ENCODE measurements around the gene L3MBTL4.
"Not testable (repeated sequence)": the region's sequence is repeated elsewhere in the genome, so short reads cannot be mapped to it uniquely, and the experiment has no call there.

Gene L3MBTL4

GRCh38 chr18:6389005-6389404 is 25.7 kb downstream of the L3MBTL4 start:
- Histone ChIP-seq H3K27me3 (no peaks in the 10 kb centered on the region), H3K4me3 (ENCODE audit: low read depth, low read length) (no peak overlapping the region), H3K36me3 (no peaks in the 10 kb centered on the region), H3K9me3 (no peaks in the 10 kb centered on the region), H3K4me1 (no peaks in the 10 kb centered on the region)
- no peak for DNase-seq
- TF ChIP-seq CTCF (IDR thresholded peaks at IDR 0.05; ENCODE audit: low read depth, low read length) = no peak

- no peak for DNase-seq
- Histone ChIP-seq H3K4me3 (ENCODE audit: low read depth, low read length) (no peak overlapping the region), H3K9me3 (no peaks in the 10 kb centered on the region), H3K4me1 (no peaks in the 10 kb centered on the region), H3K36me3 (no peaks in the 10 kb centered on the region), H3K27me3 (no peaks in the 10 kb centered on the region)
- no peak for TF ChIP-seq CTCF (IDR thresholded peaks at IDR 0.05; ENCODE audit: low read depth, low read length)
Measured at GRCh38 chr18:6382963-6383362, 31.7 kb downstream of the L3MBTL4 start.

GRCh38 chr18:6377473-6377872 is 37.2 kb downstream of the L3MBTL4 start:
- H3K4me1 ChIP-seq; H3K4me3 ChIP-seq (ENCODE audit: low read depth, low read length); H3K36me3 ChIP-seq; H3K27me3 ChIP-seq; DNase-seq; H3K9me3 ChIP-seq: not testable (repeated sequence)

GRCh38 chr18:6376433-6377229 is 38.1 kb downstream of the L3MBTL4 start:
- Histone ChIP-seq H3K36me3 (no peaks in the 10 kb centered on the region), H3K9me3 (no peaks in the 10 kb centered on the region), H3K4me1 (no peaks in the 10 kb centered on the region), H3K4me3 (ENCODE audit: low read depth, low read length) (no peak overlapping the region), H3K27me3 (no peaks in the 10 kb centered on the region)
- no peak for DNase-seq
- no peak for TF ChIP-seq CTCF (IDR thresholded peaks at IDR 0.05; ENCODE audit: low read depth, low read length)

GRCh38 chr18:6374935-6375529 is 39.7 kb downstream of the L3MBTL4 start:
- Histone ChIP-seq H3K4me3 (ENCODE audit: low read depth, low read length) (no peak overlapping the region), H3K4me1 (no peaks in the 10 kb centered on the region), H3K27me3 (no peaks in the 10 kb centered on the region), H3K36me3 (no peaks in the 10 kb centered on the region), H3K9me3 (no peaks in the 10 kb centered on the region)
- no peak for TF ChIP-seq CTCF (IDR thresholded peaks at IDR 0.05; ENCODE audit: low read depth, low read length)
- DNase-seq = no peak

- no peaks in the 10 kb centered on the region for H3K27me3 ChIP-seq
- no peaks in the 10 kb centered on the region for H3K4me1 ChIP-seq
- no peak overlapping the region for H3K4me3 ChIP-seq (ENCODE audit: low read depth, low read length)
- no peak for TF ChIP-seq CTCF (IDR thresholded peaks at IDR 0.05; ENCODE audit: low read depth, low read length)
- no peaks in the 10 kb centered on the region for H3K9me3 ChIP-seq
- H3K36me3 ChIP-seq = no peaks in the 10 kb centered on the region
- no peak for DNase-seq
Measured at GRCh38 chr18:6374340-6374739, 40.4 kb downstream of the L3MBTL4 start.
